Nephron progenitor cell (in vitro differentiated cells): Measurements from ENCODE around the gene TSEN34.

Experiments used
- DNase-seq: peaks from one replicate; pipeline ENCODE4 v3.0.0; 2021
- H3K27ac Mint-ChIP-seq: 2 replicates; pipeline ENCODE4 v1.8.0; 2021; ENCODE audit warnings: mild to moderate bottlenecking, moderate library complexity, mixed read lengths
- H3K27me3 Mint-ChIP-seq: 2 replicates; pipeline ENCODE4 v1.8.0; 2021; ENCODE audit warnings: mild to moderate bottlenecking, low read depth, mixed read lengths; ENCODE audit not compliant: poor library complexity
- H3K36me3 Mint-ChIP-seq: 2 replicates; pipeline ENCODE4 v1.8.0; 2021; ENCODE audit warnings: low read depth, mixed read lengths
- H3K4me1 Mint-ChIP-seq: 2 replicates; pipeline ENCODE4 v1.8.0; 2021; ENCODE audit warnings: mixed read lengths
- H3K4me3 Mint-ChIP-seq: 2 replicates; pipeline ENCODE4 v1.8.0; 2021; ENCODE audit warnings: mild to moderate bottlenecking, moderate library complexity, mixed read lengths
- H3K9me3 Mint-ChIP-seq: 2 replicates; pipeline ENCODE4 v1.8.0; 2021; ENCODE audit warnings: mild to moderate bottlenecking, moderate library complexity, mixed read lengths
- TF ChIP-seq, protein P1 (sequence below): fragments of 200-600 bp; sonication (generic); IDR thresholded peaks from 2 replicates; pipeline ENCODE4 v1.5.0; 2021; ENCODE audit warnings: antibody characterized with exemption

The TSEN34 gene

GRCh38 chr19:54188215-54188871 lies 2.8 kb upstream of the TSEN34 start:
- H3K4me3 Mint-ChIP-seq, result peak overlapping the region; percentile 93
- H3K9me3 Mint-ChIP-seq, result no peaks in the 10 kb centered on the region
- H3K27ac Mint-ChIP-seq, result peak overlapping the region; percentile 93
- DNase-seq, result no peak
- peaks cover 38% of the 10 kb centered on the region for H3K4me1 Mint-ChIP-seq
- TF ChIP-seq, protein P1, sequence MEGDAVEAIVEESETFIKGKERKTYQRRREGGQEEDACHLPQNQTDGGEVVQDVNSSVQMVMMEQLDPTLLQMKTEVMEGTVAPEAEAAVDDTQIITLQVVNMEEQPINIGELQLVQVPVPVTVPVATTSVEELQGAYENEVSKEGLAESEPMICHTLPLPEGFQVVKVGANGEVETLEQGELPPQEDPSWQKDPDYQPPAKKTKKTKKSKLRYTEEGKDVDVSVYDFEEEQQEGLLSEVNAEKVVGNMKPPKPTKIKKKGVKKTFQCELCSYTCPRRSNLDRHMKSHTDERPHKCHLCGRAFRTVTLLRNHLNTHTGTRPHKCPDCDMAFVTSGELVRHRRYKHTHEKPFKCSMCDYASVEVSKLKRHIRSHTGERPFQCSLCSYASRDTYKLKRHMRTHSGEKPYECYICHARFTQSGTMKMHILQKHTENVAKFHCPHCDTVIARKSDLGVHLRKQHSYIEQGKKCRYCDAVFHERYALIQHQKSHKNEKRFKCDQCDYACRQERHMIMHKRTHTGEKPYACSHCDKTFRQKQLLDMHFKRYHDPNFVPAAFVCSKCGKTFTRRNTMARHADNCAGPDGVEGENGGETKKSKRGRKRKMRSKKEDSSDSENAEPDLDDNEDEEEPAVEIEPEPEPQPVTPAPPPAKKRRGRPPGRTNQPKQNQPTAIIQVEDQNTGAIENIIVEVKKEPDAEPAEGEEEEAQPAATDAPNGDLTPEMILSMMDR, result no peak
- peaks cover 5% of the 10 kb centered on the region for H3K27me3 Mint-ChIP-seq
- peaks cover 30% of the 10 kb centered on the region for H3K36me3 Mint-ChIP-seq

DNA sequence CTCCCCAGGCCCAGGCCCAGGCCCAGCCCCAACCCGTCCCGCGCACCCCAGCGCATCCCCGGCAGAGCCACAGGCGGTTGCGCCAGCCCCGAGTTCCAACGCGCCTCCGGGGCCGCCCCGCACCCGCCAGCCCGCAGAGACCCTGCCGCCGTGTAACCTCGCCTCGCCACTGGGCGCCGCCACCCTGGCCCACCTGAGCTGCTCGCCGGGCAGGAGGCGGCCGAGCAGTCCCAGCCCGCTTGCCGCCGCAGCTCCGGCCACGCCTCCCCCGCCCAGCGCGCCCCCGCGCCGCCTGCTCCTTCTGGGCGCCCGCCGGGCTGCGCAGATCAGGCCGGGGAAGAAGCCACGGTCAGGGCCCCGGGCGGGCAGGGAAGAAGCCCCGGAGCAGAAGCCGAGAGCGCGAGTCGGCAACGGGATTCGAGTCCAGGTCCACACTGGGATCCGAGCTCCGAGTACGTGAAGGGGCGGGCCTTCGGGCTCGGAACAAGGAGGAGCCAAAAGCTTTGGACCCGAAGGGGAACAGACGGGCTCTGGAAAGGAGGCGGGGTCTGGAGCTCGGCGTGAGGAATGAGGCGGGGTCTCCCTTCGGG lies 1.9 kb upstream of the TSEN34 start, which contains the start of gene MBOAT7:
Gene MBOAT7, minus strand, starts transcription at position 436 of the 590 bp plus-strand sequence. CDS start 1,072 bp downstream, outside the sequence.
- TF ChIP-seq, protein P1, result no peak
- Mint-ChIP-seq H3K4me1 (peaks cover 43% of the 10 kb centered on the region), H3K4me3 (peak within 1 kb of the TSS; percentile 93), H3K27me3 (peaks cover 5% of the 10 kb centered on the region), H3K36me3 (peaks cover 32% of the 10 kb centered on the region), H3K27ac (peak within 1 kb of the TSS; percentile 100), H3K9me3 (no peaks in the 10 kb centered on the region)
- DNase-seq, result peak; percentile 88

GRCh38 chr19:54189735-54190502 lies 1.2 kb upstream of the TSEN34 start:
- peak overlapping the region; percentile 93 for H3K4me3 Mint-ChIP-seq
- H3K27me3 Mint-ChIP-seq, result peaks cover 5% of the 10 kb centered on the region
- peaks cover 43% of the 10 kb centered on the region for H3K4me1 Mint-ChIP-seq
- H3K9me3 Mint-ChIP-seq, result no peaks in the 10 kb centered on the region
- TF ChIP-seq, protein P1, result no peak
- peak; percentile 100 for DNase-seq
- peak overlapping the region; percentile 100 for H3K27ac Mint-ChIP-seq
- peaks cover 35% of the 10 kb centered on the region for H3K36me3 Mint-ChIP-seq

DNA sequence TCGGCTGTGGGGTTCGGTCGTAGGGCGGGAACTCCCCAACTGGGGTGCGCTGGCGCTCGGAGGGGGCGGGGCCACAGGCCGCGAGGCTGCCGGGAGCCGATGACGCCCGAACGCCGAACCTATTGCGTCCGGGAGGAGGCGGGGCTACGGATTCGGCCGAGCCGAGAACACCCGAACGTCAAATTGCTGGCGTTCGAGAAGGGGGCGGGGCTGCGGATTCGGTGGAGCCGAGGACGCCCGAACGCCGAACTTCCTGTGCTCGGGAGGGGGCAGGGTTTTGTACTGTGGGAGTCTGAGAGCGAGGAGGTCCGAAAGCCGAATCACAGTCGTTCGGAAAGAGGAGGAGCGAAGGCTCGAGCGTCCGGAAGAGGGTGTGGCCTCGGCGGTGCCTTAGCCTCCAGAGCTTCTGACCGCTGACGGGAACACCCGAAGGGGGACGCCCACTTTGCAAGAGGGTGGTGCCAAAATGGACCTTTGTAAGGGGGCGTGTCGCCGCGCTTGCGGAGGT lies 551 bp upstream of the TSEN34 start:
- Mint-ChIP-seq H3K4me1 (peaks cover 43% of the 10 kb centered on the region), H3K9me3 (no peaks in the 10 kb centered on the region), H3K27ac (peak overlapping the region; percentile 100), H3K4me3 (peak overlapping the region; percentile 93), H3K36me3 (peaks cover 37% of the 10 kb centered on the region), H3K27me3 (peaks cover 5% of the 10 kb centered on the region)
- peak; percentile 100 for DNase-seq
- TF ChIP-seq, protein P1, result no peak

DNA sequence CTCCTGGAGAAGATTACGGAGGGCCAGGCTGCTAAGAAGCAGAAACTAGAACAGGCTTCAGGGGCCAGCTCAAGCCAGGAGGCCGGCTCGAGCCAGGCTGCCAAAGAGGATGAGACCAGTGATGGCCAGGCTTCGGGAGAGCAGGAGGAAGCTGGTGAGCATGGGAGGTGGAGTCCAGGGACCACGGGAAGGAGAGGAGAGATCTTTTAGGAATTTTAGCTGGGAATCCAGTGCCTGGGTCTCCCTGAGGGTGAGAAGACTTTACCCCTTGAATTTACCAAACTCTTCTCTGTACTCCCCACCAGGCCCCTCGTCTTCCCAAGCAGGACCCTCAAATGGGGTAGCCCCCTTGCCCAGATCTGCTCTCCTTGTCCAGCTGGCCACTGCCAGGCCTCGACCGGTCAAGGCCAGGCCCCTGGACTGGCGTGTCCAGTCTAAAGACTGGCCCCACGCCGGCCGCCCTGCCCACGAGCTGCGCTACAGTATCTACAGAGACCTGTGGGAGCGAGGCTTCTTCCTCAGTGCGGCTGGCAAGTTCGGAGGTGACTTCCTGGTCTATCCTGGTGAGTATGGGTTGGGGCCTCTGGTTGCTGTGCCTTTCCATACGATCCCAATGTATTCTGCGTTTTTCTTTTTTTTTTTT lies 824 bp downstream of the TSEN34 start:
- H3K27ac Mint-ChIP-seq, result peak overlapping the region; percentile 99
- H3K36me3 Mint-ChIP-seq, result peaks cover 35% of the 10 kb centered on the region
- no peak for DNase-seq
- TF ChIP-seq, protein P1, result no peak
- peaks cover 5% of the 10 kb centered on the region for H3K27me3 Mint-ChIP-seq
- peak overlapping the region; percentile 93 for H3K4me3 Mint-ChIP-seq
- no peaks in the 10 kb centered on the region for H3K9me3 Mint-ChIP-seq
- H3K4me1 Mint-ChIP-seq, result peaks cover 39% of the 10 kb centered on the region
